HG03025 (cell line): Measurements from ENCODE around the gene COMMD10.

ENCODE experiments used
- ATAC-seq: cut with Tn5 transposase; IDR thresholded peaks from one replicate; pipeline ENCODE4 v1.9.1; 2021; ENCODE audit warnings: mild to moderate bottlenecking, moderate library complexity; ENCODE audit not compliant: unreplicated experiment, low FRiP score

COMMD10 gene

GRCh38 chr5:116340799-116341198 is 256.0 kb downstream of the COMMD10 start:
- peak; percentile 97 for ATAC-seq
